Activated CD8-positive, alpha-beta memory T cell treated with anti-CD3 and anti-CD28 coated beads, Interleukin-2, amount 50 U/mL, for 24 hours (primary cell): ENCODE data around the gene LPP.

Experiments
- DNase-seq: peaks from one replicate; pipeline ENCODE4 v3.0.0-alpha.2; 2020; ENCODE audit errors: extremely low read depth

Gene LPP

GRCh38 chr3:188299068-188299467 is 145.1 kb downstream of the LPP start:
- DNase-seq, result no peak

- DNase-seq, result no peak
Observed at GRCh38 chr3:188299708-188300107, 145.8 kb downstream of the LPP start.

- DNase-seq, result no peak
Observed at GRCh38 chr3:188301147-188301546, 147.2 kb downstream of the LPP start.

DNA sequence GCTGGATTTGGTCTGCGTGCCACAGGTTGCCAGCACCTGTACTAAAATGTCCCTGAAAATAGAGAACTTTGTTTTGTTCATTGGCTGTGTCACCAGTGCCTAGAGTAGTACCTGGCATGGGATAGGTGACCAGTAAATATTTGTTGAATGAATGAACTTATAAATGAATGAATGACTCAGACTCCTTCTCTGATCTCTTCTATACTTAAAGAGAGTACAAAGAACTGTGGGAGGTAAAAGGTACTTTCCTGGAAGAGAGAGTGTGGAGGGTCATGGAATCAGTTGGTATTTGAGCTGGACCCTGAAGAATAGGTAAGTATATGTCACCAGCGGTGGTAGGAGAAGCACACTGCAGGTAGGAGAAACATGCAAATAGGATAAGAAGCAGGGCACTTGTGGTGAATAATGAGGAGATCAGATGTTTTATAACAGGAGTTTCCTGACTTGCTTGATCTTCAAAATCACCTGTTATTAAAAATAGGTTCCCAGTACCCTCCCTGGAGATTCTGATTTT is 149.4 kb downstream of the LPP start:
- no peak for DNase-seq

GRCh38 chr3:188303823-188304222 is 149.9 kb downstream of the LPP start:
- DNase-seq, result no peak

GRCh38 chr3:188304501-188304900 is 150.5 kb downstream of the LPP start:
- DNase-seq, result no peak

DNA sequence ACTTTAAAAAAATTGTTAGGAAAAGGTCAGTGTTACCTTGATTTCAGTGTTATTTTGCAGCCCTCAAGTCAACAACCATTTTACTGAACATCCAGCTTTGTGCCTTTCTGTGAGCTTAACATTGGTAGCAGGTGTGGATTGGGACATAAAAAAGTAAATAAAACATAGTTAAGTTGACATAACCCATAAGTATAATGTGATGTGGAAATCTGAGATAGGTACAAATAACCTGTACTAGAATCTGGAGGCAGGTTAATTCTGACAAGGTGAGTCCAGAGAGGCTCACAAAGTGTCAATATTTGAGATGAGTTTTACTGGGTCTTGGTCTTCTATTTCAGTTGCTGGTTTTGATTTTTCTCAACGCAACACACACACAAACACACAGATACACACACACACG is 151.3 kb downstream of the LPP start:
- DNase-seq, result no peak

DNA sequence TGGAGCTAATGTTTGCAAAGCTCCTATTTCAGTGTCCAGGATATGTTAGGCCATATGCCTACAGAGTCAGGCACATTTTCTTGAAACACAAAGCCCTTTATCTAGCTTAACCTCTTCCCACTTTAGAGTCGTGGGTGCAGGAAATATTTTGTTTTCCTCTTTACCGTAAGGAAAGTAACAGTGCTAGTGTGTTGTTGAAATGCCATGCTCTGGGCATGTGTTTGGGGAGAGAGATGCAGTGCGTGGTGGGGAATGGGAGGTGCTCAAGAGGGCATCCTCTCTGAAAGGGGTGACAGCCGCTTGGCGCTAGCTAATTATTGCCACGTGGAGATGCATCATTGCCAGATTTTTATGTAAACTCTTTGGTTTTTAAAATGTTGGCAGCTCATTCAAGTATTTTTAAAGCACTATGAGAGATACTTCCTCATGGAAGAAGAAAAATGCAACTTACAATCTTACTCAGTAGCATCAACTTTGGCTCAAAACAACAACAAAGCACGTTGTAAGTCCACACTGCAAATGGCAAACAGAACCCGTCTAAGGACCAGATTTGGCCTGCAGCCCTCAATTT is 152.6 kb downstream of the LPP start:
- no peak for DNase-seq

GRCh38 chr3:188309437-188310269 is 155.7 kb downstream of the LPP start:
- no peak for DNase-seq

- DNase-seq, result no peak
Observed at GRCh38 chr3:188310270-188310710, 156.3 kb downstream of the LPP start.

- DNase-seq, result no peak
Observed at GRCh38 chr3:188315553-188315952, 161.6 kb downstream of the LPP start.

- no peak for DNase-seq
Observed at GRCh38 chr3:188316021-188316722, 162.2 kb downstream of the LPP start.

DNA sequence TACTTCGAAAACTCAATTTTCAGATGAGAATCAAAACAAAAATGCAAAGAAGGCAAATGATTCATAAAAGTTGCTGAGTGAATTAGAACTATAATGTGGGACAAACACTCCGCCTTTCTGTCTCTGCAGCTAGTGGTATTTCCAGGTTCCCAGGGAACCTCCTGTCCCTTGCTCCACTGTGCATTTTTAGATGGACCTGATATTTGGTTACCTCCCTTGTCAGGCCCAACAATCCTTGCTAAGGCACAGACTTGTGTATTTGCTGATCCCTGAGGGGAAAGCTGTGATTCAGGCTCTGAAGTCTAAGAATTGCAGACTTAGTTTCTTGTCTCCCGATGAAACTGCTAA is 162.7 kb downstream of the LPP start:
- DNase-seq, result no peak

GRCh38 chr3:188319569-188319968 is 165.6 kb downstream of the LPP start:
- DNase-seq, result no peak

GRCh38 chr3:188320757-188321156 is 166.8 kb downstream of the LPP start:
- no peak for DNase-seq

DNA sequence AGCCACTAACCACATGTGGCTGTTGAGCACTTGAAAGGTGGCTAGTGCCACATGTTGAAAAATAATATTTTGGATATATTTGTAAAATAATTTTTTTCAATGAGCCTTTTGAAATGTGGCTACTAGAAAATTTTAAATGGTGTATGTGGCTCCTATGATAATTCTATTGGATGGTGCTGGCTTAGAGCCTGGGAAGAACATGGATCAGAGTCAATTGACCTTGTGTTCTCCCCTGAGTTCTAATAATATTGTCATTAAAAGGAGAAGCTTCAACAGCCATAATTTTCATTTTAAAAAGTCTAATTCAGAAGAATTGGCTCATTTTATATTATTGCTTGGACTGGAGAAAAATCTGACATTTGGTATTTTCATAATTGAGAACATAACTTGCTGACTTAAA is 167.3 kb downstream of the LPP start:
- DNase-seq, result no peak

DNA sequence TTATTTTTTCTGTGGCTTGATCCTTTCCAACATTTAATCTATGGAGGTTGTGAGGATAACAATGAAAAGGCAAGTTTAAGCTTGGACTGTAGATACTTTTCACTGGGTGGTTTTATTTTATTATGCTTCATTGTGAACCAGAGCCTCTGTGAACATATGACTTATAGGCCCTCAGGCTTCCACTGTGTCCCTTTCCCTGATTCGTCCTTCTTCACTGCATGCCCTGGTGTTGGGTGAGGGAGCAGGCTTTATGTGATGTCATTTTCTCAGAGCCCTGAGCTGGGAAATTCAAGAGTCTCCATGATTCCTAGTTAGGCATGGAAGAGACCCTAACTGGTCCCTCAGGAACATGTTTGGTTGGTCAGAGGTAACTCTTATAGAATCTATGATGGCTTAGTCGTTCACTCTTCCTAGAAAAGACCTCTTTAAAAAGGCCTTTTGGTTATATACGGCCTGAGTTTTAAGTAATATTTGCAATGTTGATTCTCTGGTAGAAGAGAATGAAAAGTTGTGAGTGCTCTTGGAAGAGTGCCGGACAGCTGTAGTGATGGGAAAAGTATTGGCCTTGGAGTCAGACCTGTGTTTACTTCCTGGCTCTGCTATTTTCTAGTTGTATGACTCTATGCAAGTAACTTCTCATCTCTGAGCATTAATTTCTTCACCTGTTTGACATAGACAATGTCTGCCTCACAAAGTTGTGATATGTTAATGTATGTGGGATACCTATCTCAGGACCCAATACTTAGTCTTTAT is 168.4 kb downstream of the LPP start:
- DNase-seq, result no peak

- DNase-seq, result no peak
Observed at GRCh38 chr3:188323067-188323842, 169.3 kb downstream of the LPP start.

DNA sequence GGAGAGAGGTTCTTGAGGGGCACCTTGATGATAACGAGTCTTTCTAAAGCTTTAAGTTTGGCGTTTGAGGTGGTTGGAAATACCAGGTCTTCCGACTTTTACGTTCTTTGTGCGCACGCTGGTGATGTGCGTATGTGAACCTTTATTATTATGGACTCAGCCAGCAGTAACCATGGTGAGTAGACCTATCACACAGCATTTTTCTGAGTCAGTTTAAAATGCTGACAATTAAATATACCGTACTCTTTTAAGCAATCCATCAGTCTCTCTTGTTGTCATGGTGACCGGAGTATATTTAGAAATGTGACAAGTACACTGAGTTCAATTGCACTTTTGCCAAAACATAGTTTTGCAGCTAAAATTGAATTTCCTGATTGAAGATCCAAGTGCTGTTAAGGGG is 172.2 kb downstream of the LPP start:
- no peak for DNase-seq

GRCh38 chr3:188326968-188327367 is 173.0 kb downstream of the LPP start:
- no peak for DNase-seq

DNA sequence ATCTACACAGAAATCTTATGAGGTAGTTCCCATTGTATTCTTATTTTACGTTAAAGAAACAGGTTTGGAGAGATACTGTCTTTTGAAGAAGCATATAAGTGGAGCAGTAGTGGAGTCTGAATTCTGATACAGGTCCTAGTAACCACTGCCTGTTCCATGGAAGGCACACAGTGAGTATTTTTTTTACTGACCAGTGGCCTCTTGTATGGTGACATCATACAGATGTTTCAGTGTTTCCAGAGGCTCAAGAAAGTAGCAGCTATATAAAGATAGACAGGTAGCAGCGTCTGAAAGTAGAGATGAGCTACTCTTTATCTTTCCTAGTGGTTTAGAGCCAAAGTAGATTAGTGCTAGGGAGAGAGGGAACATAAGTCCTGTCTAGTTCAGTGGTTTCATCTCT is 173.5 kb downstream of the LPP start:
- no peak for DNase-seq
